ENCODE data around the gene SLC8A1. TPM values are rescaled to one million over a fixed set of nuclear protein-coding genes. Genes with fewer than 3 reads are reported as not detected.

SLC8A1 gene
- total and polyA plus RNA-seq, 2 of the 13 experiments (the other 11 are each of a cell fraction or from before 2014, with no cell fraction given), result not detected

DNA sequence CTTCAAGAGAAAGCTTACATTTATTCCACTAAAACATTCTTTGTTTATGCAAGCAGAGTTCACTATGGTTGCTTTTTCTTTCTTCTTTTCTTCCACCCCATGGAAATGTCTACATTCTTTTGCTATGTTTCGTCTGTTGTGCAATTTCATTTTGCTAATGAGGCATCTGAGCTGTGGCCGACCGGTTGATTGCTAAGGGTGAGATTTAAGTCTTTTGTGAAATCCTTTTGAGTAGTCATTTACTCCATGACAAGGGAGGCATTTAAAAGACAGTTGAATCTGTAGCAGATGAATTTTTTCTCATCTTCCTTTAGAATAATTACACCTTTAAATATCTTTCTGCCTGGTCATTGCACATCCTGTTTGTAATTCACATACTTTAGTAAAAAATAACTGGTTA, 348.7 kb downstream of the SLC8A1 start:
- H2AFZ ChIP-seq (ENCODE audit: low read length), result no peak overlapping the region
- no peak for DNase-seq (ENCODE audit: low spot score)
- FAIRE-seq, result no peak
- no peaks in the 10 kb centered on the region for H3K4me1 ChIP-seq (ENCODE audit: insufficient read depth, low read length)
- H3K9ac ChIP-seq (ENCODE audit: insufficient read depth, low read depth, low read length), result no peak overlapping the region
- under 1% methylated on average over 3 of the region's 3 CpGs for WGBS (ENCODE audit: low lambda C conversion rate)
- H3K27me3 ChIP-seq (ENCODE audit: control insufficient read depth in 1 of 2, insufficient read depth in 2 of 2, low read length in 2 of 2), result no peaks in the 10 kb centered on the region
- ChIA-PET CTCF (ENCODE audit: low intra/inter-chr PET ratio, low total read pairs) (no interaction called here), POLR2A (no interaction called here)
- no peak overlapping the region for H3K27ac ChIP-seq (ENCODE audit: extremely low read length, insufficient read depth, low read length)
- no TSS peak for BruUV-seq (replicated peaks)
- no peaks in the 10 kb centered on the region for H4K20me1 ChIP-seq (ENCODE audit: insufficient read depth, low read length)
- in situ Hi-C loops (cut with HindIII; ENCODE audit: extremely low pct_ligation_motif_present, low pct_unique_long_range_greater_than_20kb), result no loop called here
- H3K4me3 ChIP-seq (replicated peaks in 1 of 3; ENCODE audit: insufficient read depth in 1 of 3, low read depth in 2 of 3, low read length in 3 of 3), result no peak overlapping the region
- intact Hi-C loops (cut with micrococcal nuclease; ENCODE audit: unreplicated experiment), result no loop called here
- TF ChIP-seq, protein P1, sequence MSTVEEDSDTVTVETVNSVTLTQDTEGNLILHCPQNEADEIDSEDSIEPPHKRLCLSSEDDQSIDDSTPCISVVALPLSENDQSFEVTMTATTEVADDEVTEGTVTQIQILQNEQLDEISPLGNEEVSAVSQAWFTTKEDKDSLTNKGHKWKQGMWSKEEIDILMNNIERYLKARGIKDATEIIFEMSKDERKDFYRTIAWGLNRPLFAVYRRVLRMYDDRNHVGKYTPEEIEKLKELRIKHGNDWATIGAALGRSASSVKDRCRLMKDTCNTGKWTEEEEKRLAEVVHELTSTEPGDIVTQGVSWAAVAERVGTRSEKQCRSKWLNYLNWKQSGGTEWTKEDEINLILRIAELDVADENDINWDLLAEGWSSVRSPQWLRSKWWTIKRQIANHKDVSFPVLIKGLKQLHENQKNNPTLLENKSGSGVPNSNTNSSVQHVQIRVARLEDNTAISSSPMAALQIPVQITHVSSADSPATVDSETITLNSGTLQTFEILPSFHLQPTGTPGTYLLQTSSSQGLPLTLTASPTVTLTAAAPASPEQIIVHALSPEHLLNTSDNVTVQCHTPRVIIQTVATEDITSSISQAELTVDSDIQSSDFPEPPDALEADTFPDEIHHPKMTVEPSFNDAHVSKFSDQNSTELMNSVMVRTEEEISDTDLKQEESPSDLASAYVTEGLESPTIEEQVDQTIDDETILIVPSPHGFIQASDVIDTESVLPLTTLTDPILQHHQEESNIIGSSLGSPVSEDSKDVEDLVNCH (CRISPR knock-in tag; IDR thresholded peaks at IDR 0.05), result no peak
- TF ChIP-seq ZNF30 (CRISPR knock-in tag; IDR thresholded peaks at IDR 0.05) (no peak), SIX1 (CRISPR knock-in tag; IDR thresholded peaks at IDR 0.05; ENCODE audit: borderline replicate concordance) (no peak), CEBPB (IDR thresholded peaks at IDR 0.05; ENCODE audit: borderline replicate concordance, low read depth, low read length) (peak; percentile 8; the same call in 1 of the 2 replicates), REPIN1 (CRISPR knock-in tag; IDR thresholded peaks at IDR 0.05; ENCODE audit: borderline replicate concordance, low read depth) (no peak), ZNF674 (CRISPR knock-in tag; IDR thresholded peaks at IDR 0.05; ENCODE audit: low read depth) (no peak)
- TF ChIP-seq, protein P2, sequence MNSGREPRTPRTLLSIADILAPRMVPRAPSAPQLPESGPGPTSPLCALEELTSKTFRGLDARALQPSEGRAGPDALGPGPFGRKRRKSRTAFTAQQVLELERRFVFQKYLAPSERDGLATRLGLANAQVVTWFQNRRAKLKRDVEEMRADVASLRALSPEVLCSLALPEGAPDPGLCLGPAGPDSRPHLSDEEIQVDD (CRISPR knock-in tag; IDR thresholded peaks at IDR 0.05; ENCODE audit: borderline replicate concordance), result no peak
- ATAC-seq, result no peak
- H3K4me2 ChIP-seq (ENCODE audit: low read depth, low read length), result no peak overlapping the region
- no peaks in the 10 kb centered on the region for H3K9me3 ChIP-seq (ENCODE audit: low read length)
- no peaks in the 10 kb centered on the region for H3K36me3 ChIP-seq (replicated peaks in 1 of 2; ENCODE audit: control insufficient read depth in 1 of 2, insufficient read depth in 2 of 2, low read length in 2 of 2)
- no peaks in the 10 kb centered on the region for H3K79me2 ChIP-seq (ENCODE audit: insufficient read depth, low read length)
